ENCODE results near the gene NUDT1.

DNA sequence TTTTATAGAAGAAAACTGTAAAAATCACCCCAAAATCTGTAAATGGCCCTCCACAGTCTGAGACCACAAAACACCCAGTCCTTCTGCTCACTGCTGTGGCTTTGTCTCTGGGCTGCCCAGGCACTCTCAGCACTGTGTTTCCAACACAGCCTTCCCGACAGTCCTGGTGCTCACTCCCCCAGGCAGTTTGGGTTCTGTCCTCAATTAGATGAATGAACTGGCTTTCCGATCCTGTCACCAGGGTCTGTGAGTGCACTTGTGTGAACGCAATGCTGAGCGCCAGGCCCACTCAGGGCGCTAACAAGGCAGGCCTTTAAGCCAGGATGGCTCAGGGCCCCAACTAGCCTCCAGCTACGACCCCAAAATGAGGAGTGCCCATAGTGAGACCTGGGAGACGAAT, 12.6 kb upstream of the NUDT1 start:
- TF ChIP-seq CTCF (IDR thresholded peaks at IDR 0.05; ENCODE audit: low read depth, low read length, poor library complexity, severe bottlenecking): no peak
- no peak for TF ChIP-seq EZH2phosphoT487 (IDR thresholded peaks at IDR 0.05; ENCODE audit: borderline replicate concordance, low read length)

Measured in DOHH2 (cell line).